OCI-LY7 (cell line): ENCODE measurements around the gene TRAF1. TPM values are rescaled to one million over a fixed set of nuclear protein-coding genes. Genes with fewer than 3 reads are reported as not detected.
A peak's percentile ranks its signal among the peaks of the same experiment; 100 is the strongest.

Source experiments
- Bru-seq: library from RNA; stranded (reverse); fragments of 400-500 nt; gene quantifications from one replicate; lab custom pipeline; 2021; lab: Mats Ljungman, UMichigan
- BruChase-seq, 2 experiments: library from RNA; stranded (reverse); fragments of 400-500 nt; gene quantifications; one replicate each; lab custom pipeline; 2021; lab: Mats Ljungman, UMichigan
- BruUV-seq: library from RNA; stranded (reverse); fragments of 400-500 nt; replicated peaks from 2 replicates; lab custom pipeline; 2021; lab: Mats Ljungman, UMichigan
- CTCF ChIA-PET: fragments of 300-600 bp; sonication (Branson Sonifier 250); formaldehyde crosslinking; loops from one replicate; lab custom pipeline; 2022; ENCODE audit warnings: antibody characterized with exemption; ENCODE audit not compliant: unreplicated experiment; lab: Charles Lee
- POLR2A ChIA-PET: fragments of 300-600 bp; sonication (Branson Sonifier 250); formaldehyde crosslinking; loops from one replicate; lab custom pipeline; 2022; ENCODE audit warnings: antibody characterized with exemption; lab: Charles Lee
- DNase-seq: peaks from one replicate; pipeline ENCODE4 v3.0.0-alpha.2; 2015; ENCODE audit warnings: low spot score
- H2AFZ ChIP-seq: fragments of 200-600 bp; sonication (generic), shearing (Covaris generic); 2 replicates; pipeline ENCODE4 v1.6.1; 2014; ENCODE audit warnings: mild to moderate bottlenecking, antibody characterized with exemption, low read length, moderate library complexity
- H3K27ac ChIP-seq: fragments of 200-600 bp; sonication (generic); 2 replicates; pipeline ENCODE4 v1.5.1; 2014; ENCODE audit warnings: mixed run types, low read depth, mild to moderate bottlenecking, moderate library complexity, low read length, inconsistent platforms; ENCODE audit not compliant: poor library complexity, severe bottlenecking
- H3K36me3 ChIP-seq: fragments of 200-600 bp; sonication (generic); 2 replicates; pipeline ENCODE4 v1.6.1; 2014; ENCODE audit warnings: mild to moderate bottlenecking, antibody characterized with exemption, low read length, moderate library complexity, mixed read lengths; ENCODE audit not compliant: insufficient read depth
- H3K4me1 ChIP-seq: fragments of 200-600 bp; sonication (generic); 2 replicates; pipeline ENCODE4 v1.5.1; 2014; ENCODE audit warnings: mild to moderate bottlenecking, low read length; ENCODE audit not compliant: insufficient read depth, poor library complexity, severe bottlenecking
- H3K4me2 ChIP-seq: fragments of 200-600 bp; sonication (generic); 2 replicates; pipeline ENCODE4 v1.6.1; 2014; ENCODE audit warnings: mild to moderate bottlenecking, low read length
- H3K4me3 ChIP-seq: fragments of 200-600 bp; sonication (generic); 2 replicates; pipeline ENCODE4 v1.5.1; 2014; ENCODE audit warnings: mild to moderate bottlenecking, low read depth, low read length; ENCODE audit not compliant: poor library complexity, severe bottlenecking
- H3K79me2 ChIP-seq: fragments of 200-600 bp; sonication (generic); 2 replicates; pipeline ENCODE4 v1.6.1; 2016; ENCODE audit warnings: low read depth, mild to moderate bottlenecking, low read length, moderate library complexity, mixed read lengths; ENCODE audit not compliant: insufficient read depth
- H3K9me2 ChIP-seq: fragments of 200-600 bp; sonication (generic); 2 replicates; pipeline ENCODE4 v1.6.1; 2016; ENCODE audit warnings: mild to moderate bottlenecking, low read length, mixed read lengths; ENCODE audit not compliant: insufficient read depth
- H3K9me3 ChIP-seq: fragments of 200-600 bp; sonication (generic); 2 replicates; pipeline ENCODE4 v1.6.1; 2014; ENCODE audit warnings: mild to moderate bottlenecking, mixed run types, low read length, mixed read lengths
- H4K20me1 ChIP-seq: fragments of 200-600 bp; sonication (generic); 2 replicates; pipeline ENCODE4 v1.6.1; 2014; ENCODE audit warnings: mild to moderate bottlenecking, antibody characterized with exemption, low read length, moderate library complexity, mixed read lengths; ENCODE audit not compliant: insufficient read depth
- CTCF ChIP-seq: fragments of 200-600 bp; sonication (generic); conservative IDR thresholded peaks from 2 replicates; pipeline ENCODE4 v1.5.1; 2014; ENCODE audit warnings: mild to moderate bottlenecking, antibody characterized with exemption, low read length, moderate library complexity, mixed read lengths
- EZH2phosphoT487 ChIP-seq: fragments of 200-600 bp; sonication (generic); IDR thresholded peaks from 2 replicates; pipeline ENCODE4 v1.6.1; 2018; ENCODE audit warnings: low read depth, borderline replicate concordance, mild to moderate bottlenecking, mixed run types, antibody characterized with exemption, low read length, moderate library complexity, mixed read lengths
- intact Hi-C: fragments of 100-400 bp; cut with micrococcal nuclease; formaldehyde crosslinking; loops from one replicate; pipeline ENCODE4 v1.10.0; 2022; ENCODE audit not compliant: unreplicated experiment
- long read RNA-seq: library from polyadenylated mRNA; stranded (forward); transcript quantifications from one replicate; pipeline ENCODE4 v2.0.0, GENCODE V29; 2022
- total RNA-seq, 2 experiments: library from RNA; depleted of rRNA in 1 of 2; stranded (reverse); fragments of >200 nt in 1 of 2; shearing (Covaris generic) in 1 of 2; gene quantifications; 2 replicates each; pipeline ENCODE4 v1.2.3, GENCODE V29; 2014 to 2022

Gene TRAF1, protein sequence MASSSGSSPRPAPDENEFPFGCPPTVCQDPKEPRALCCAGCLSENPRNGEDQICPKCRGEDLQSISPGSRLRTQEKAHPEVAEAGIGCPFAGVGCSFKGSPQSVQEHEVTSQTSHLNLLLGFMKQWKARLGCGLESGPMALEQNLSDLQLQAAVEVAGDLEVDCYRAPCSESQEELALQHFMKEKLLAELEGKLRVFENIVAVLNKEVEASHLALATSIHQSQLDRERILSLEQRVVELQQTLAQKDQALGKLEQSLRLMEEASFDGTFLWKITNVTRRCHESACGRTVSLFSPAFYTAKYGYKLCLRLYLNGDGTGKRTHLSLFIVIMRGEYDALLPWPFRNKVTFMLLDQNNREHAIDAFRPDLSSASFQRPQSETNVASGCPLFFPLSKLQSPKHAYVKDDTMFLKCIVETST
- 23.7 and 24.2 TPM in 2 replicates for total RNA-seq (2014; rRNA removed; shearing (Covaris generic))
- 40.3 and 50.5 TPM in 2 replicates for total RNA-seq (2022)
- percentile 75 among the genes with signal in this experiment for Bru-seq, nascent RNA
- BruChase-seq, experiment 1, labeled RNA remaining after a 6-hour chase = percentile 68 among the genes with signal in this experiment
- percentile 63 among the genes with signal in this experiment for BruChase-seq, experiment 2, labeled RNA remaining after a 2-hour chase
- long read RNA-seq, full-length matches to known transcripts = 15 of 43 reads
- long read RNA-seq, partial matches to known transcripts = 7 of 43 reads
- long read RNA-seq, other reads (novel, unspliced or antisense) = 21 of 43 reads

GRCh38 chr9:120926397-120926928 is at the start of gene TRAF1:
TSS of gene TRAF1 (minus strand) at chr9:120926796. CDS start at chr9:120926075, 721 bp downstream.
- H3K79me2 ChIP-seq = peaks cover 13% of the 10 kb centered on the region; the same call in 1 of the 2 replicates
- no peaks in the 10 kb centered on the region for H4K20me1 ChIP-seq
- no peaks in the 10 kb centered on the region for H3K9me2 ChIP-seq
- peak within 1 kb of the TSS; percentile 74 for H3K4me3 ChIP-seq
- ChIA-PET CTCF (interaction anchor here (2.3 kb wide), 1 partner anchor 22 kb away, joined by 7 read pairs; no protein-coding TSS in a partner anchor), POLR2A (interaction anchor here (0.7 to 21.2 kb wide), 10 partner anchors 10 to 218 kb away, joined by 3 to 372 read pairs (median 6); no protein-coding TSS in a partner anchor)
- no TSS peak for BruUV-seq
- H3K4me2 ChIP-seq = peak within 1 kb of the TSS; percentile 95
- H3K4me1 ChIP-seq = peaks cover 97% of the 10 kb centered on the region
- TF ChIP-seq EZH2phosphoT487 (no peak), CTCF (no peak)
- peak within 1 kb of the TSS; percentile 96 for H3K27ac ChIP-seq
- peak; percentile 65 for DNase-seq
- peaks cover 19% of the 10 kb centered on the region for H3K36me3 ChIP-seq
- H2AFZ ChIP-seq = peak within 1 kb of the TSS; percentile 38; the same call in 1 of the 2 replicates
- intact Hi-C loops = loop anchor here (10.0 kb wide), 1 partner anchor 1018 kb away; no protein-coding TSS in a partner anchor
- no peaks in the 10 kb centered on the region for H3K9me3 ChIP-seq

DNA sequence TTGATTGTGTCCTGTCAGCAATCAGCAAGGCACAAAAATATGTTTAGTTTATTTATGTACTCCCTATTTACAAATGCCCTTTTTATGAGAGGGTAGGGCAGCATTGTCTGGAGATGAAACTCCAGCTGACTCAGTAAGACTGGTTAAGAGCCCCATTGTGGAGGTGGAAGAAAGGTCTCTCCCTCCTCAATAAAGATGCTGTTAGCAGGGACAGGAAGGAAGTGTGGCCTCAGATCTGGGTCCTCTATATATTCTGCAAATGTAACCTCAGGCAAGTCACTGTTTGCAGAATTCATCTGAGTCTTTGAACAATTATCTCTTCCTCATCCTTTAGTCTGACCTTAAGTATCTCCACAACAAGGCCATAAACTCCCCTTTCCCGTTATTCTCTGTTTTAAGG is 48.3 kb upstream of the TRAF1 start:
- DNase-seq = peak; percentile 27
- H3K4me3 ChIP-seq = no peak overlapping the region
- peak overlapping the region; percentile 35 for H3K4me2 ChIP-seq
- no peaks in the 10 kb centered on the region for H3K9me2 ChIP-seq
- no peaks in the 10 kb centered on the region for H3K36me3 ChIP-seq
- no peaks in the 10 kb centered on the region for H3K9me3 ChIP-seq
- no peaks in the 10 kb centered on the region for H3K79me2 ChIP-seq
- ChIA-PET POLR2A (interaction anchor here (0.6 to 1.1 kb wide), 2 partner anchors 10 to 116 kb away, joined by 3 read pairs; no protein-coding TSS in a partner anchor), CTCF (no interaction called here)
- H3K4me1 ChIP-seq = peaks cover 16% of the 10 kb centered on the region
- intact Hi-C loops = no loop called here
- TF ChIP-seq EZH2phosphoT487 (no peak), CTCF (no peak)
- no peaks in the 10 kb centered on the region for H4K20me1 ChIP-seq
- H3K27ac ChIP-seq = no peak overlapping the region
- BruUV-seq = no TSS peak
- H2AFZ ChIP-seq = peak overlapping the region; percentile 53
